K562 (cell line): ENCODE data around the gene TLX2. TPM values are rescaled to one million over a fixed set of nuclear protein-coding genes. Genes with fewer than 3 reads are reported as not detected.

Source experiments
- ARNT ChIP-seq, 2 experiments: fragments of 450-650 bp; IDR thresholded peaks; 2 replicates each; pipeline ENCODE4 v1.6.1; 2016; ENCODE audit warnings: mild to moderate bottlenecking in 1 of 2
- CC2D1A ChIP-seq: fragments of 450-650 bp; IDR thresholded peaks from 2 replicates; pipeline ENCODE4 v1.6.1; 2017; ENCODE audit warnings: mild to moderate bottlenecking
- LEF1 ChIP-seq: fragments of 450-650 bp; IDR thresholded peaks from 2 replicates; pipeline ENCODE4 v1.6.1; 2016; ENCODE audit warnings: mild to moderate bottlenecking
- POLR2A ChIP-seq: fragments of 450-650 bp; conservative IDR thresholded peaks from 2 replicates; pipeline ENCODE4 v1.6.1; 2016
- ZBTB1 ChIP-seq: sonication (generic); formaldehyde crosslinking; IDR thresholded peaks from 2 replicates; pipeline ENCODE4 v1.8.1; 2023; ENCODE audit warnings: missing genetic modification reagents, low read depth, mild to moderate bottlenecking, borderline replicate concordance
- ZKSCAN1 ChIP-seq: fragments of 150-350 bp; IDR thresholded peaks from 2 replicates; pipeline ENCODE4 v1.6.1; 2016; ENCODE audit warnings: low read depth, low read length
- polyA plus RNA-seq, 8 experiments: library from polyadenylated mRNA; depleted of rRNA in 4 of 8; stranded (reverse) in 5 of 8; unstranded in 3 of 8; fragments of >200 nt; fragmentation: Nextera tagmentation in 2 of 8; fragmentation: Illumina TruSeq in 1 of 8; extraction: Ambion mirVana in 2 of 8; extraction: Trizol in 1 of 8; gene quantifications; 2 replicates each; pipeline versions ENCODE4 v1.2.1 to v1.2.3, GENCODE V29; 2011 to 2014; ENCODE audit warnings: inconsistent platforms in 1 of 8, missing spikeins in 1 of 8
- total RNA-seq, 7 experiments: library from RNA; depleted of rRNA in 6 of 7; stranded (reverse); fragments of >200 nt in 6 of 7; fragmentation: Illumina TruSeq in 2 of 7; extraction: Trizol in 2 of 7; gene quantifications; 2 replicates each; pipeline versions ENCODE4 v1.2.1 to v1.2.3, GENCODE V29; 2011 to 2021; ENCODE audit warnings: low replicate concordance in 1 of 7
- TF ChIP-seq, protein P1 (sequence below), 2 experiments: fragments of 450-650 bp; conservative IDR thresholded peaks; 2 replicates each; pipeline ENCODE4 v1.6.1; 2017; ENCODE audit warnings: mild to moderate bottlenecking in 2 of 2, moderate library complexity in 2 of 2
- TF ChIP-seq, protein P2 (sequence below): fragments of 450-650 bp; formaldehyde crosslinking; IDR thresholded peaks from 2 replicates; pipeline ENCODE4 v1.4.0; 2022; ENCODE audit warnings: mild to moderate bottlenecking, moderate library complexity

Gene TLX2
- total and polyA plus RNA-seq, 9 of the 15 experiments (the other 6 are each of a cell fraction or from before 2014, with no cell fraction given), result not detected

DNA sequence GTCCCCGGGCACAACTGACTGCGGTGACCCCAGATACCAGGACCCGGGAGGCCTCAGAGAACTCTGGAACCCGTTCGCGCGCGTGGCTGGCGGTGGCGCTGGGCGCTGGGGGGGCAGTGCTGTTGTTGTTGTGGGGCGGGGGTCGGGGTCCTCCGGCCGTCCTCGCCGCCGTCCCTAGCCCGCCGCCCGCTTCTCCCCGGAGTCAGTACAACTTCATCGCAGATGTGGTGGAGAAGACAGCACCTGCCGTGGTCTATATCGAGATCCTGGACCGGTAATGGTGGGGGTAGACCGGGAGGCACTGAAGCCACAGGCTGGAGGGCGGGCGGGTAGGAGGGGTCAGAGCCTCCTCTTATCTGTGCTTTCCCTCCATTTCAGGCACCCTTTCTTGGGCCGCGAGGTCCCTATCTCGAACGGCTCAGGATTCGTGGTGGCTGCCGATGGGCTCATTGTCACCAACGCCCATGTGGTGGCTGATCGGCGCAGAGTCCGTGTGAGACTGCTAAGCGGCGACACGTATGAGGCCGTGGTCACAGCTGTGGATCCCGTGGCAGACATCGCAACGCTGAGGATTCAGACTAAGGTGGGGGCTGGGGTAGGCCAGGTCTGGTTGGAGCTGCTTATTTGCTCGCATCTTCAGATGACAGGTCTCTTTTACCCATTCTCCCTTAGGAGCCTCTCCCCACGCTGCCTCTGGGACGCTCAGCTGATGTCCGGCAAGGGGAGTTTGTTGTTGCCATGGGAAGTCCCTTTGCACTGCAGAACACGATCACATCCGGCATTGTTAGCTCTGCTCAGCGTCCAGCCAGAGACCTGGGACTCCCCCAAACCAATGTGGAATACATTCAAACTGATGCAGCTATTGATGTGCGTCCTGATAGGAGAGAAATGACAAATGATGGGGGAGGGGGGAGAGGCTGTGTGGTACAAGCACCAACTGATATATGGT, 16.3 kb downstream of the TLX2 start (continued):
- TF ChIP-seq, protein P1, sequence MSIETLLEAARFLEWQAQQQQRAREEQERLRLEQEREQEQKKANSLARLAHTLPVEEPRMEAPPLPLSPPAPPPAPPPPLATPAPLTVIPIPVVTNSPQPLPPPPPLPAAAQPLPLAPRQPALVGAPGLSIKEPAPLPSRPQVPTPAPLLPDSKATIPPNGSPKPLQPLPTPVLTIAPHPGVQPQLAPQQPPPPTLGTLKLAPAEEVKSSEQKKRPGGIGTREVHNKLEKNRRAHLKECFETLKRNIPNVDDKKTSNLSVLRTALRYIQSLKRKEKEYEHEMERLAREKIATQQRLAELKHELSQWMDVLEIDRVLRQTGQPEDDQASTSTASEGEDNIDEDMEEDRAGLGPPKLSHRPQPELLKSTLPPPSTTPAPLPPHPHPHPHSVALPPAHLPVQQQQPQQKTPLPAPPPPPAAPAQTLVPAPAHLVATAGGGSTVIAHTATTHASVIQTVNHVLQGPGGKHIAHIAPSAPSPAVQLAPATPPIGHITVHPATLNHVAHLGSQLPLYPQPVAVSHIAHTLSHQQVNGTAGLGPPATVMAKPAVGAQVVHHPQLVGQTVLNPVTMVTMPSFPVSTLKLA (conservative IDR thresholded peaks at IDR 0.05), result peak; percentile 73 to 90
- peak; percentile 73; the same call in 1 of the 2 replicates for TF ChIP-seq ZBTB1 (CRISPR knock-in tag)
- TF ChIP-seq POLR2A, result peak; percentile 79
- TF ChIP-seq CC2D1A, result peak; percentile 41; the same call in 1 of the 2 replicates
- TF ChIP-seq ZKSCAN1, result peak; percentile 71; the same call in 1 of the 2 replicates
- TF ChIP-seq LEF1, result peak; percentile 71; the same call in 1 of the 2 replicates
- TF ChIP-seq, protein P2, sequence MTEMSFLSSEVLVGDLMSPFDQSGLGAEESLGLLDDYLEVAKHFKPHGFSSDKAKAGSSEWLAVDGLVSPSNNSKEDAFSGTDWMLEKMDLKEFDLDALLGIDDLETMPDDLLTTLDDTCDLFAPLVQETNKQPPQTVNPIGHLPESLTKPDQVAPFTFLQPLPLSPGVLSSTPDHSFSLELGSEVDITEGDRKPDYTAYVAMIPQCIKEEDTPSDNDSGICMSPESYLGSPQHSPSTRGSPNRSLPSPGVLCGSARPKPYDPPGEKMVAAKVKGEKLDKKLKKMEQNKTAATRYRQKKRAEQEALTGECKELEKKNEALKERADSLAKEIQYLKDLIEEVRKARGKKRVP (CRISPR knock-in tag), result no peak
- TF ChIP-seq ARNT (IDR thresholded peaks at IDR 0.05), result peak in 1 of 2 experiments; percentile 65; a peak in 1 of 4 replicates
- TF ChIP-seq, all 486 proteins: peak for 116
